CD14-positive monocyte (primary cell): ENCODE results near the gene YES1. TPM values are rescaled to one million over a fixed set of nuclear protein-coding genes. Genes with fewer than 3 reads are reported as not detected.
A peak's percentile ranks its signal among the peaks of the same experiment; 100 is the strongest.
"Not testable (repeated sequence)": the region's sequence is repeated elsewhere in the genome, so short reads cannot be mapped to it uniquely, and the experiment has no call there.

Source experiments
- DNase-seq, 3 donors: peaks; one replicate each; pipeline ENCODE4 v3.0.0-alpha.2; 2011 to 2022
- H2AFZ ChIP-seq: 2 replicates; pipeline ENCODE4 v1.6.0; 2012; ENCODE audit warnings: mild to moderate bottlenecking, low read depth, low read length, inconsistent platforms; ENCODE audit not compliant: insufficient read depth, poor library complexity, severe bottlenecking
- H3K27ac ChIP-seq, 2 donors: 1 replicate in 1 of 2; 2 replicates in 1 of 2; pipeline ENCODE4 v1.5.1; 2012 to 2013; ENCODE audit warnings: low read length in 2 of 2, control low read depth in 1 of 2, inconsistent platforms in 1 of 2, low read depth in 1 of 2, mild to moderate bottlenecking in 1 of 2
- H3K27me3 ChIP-seq, 2 donors: one replicate each; pipeline versions ENCODE4 v1.6.0 to v1.6.1; 2011 to 2013; ENCODE audit warnings: low read length in 2 of 2; ENCODE audit not compliant: control insufficient read depth in 2 of 2, insufficient read depth in 2 of 2
- H3K36me3 ChIP-seq, 2 donors: replicated peaks in 1 of 2; 1 replicate in 1 of 2; 2 replicates in 1 of 2; pipeline versions ENCODE4 v1.5.1 to v1.6.1; 2012 to 2013; ENCODE audit warnings: low read length in 2 of 2, control low read depth in 1 of 2, inconsistent platforms in 1 of 2, mild to moderate bottlenecking in 1 of 2; ENCODE audit not compliant: insufficient read depth in 2 of 2, control insufficient read depth in 1 of 2
- H3K4me1 ChIP-seq, 2 donors: 1 replicate in 1 of 2; 2 replicates in 1 of 2; pipeline versions ENCODE4 v1.5.1 to v1.6.1; 2012 to 2013; ENCODE audit warnings: low read length in 2 of 2, control low read depth in 1 of 2, inconsistent platforms in 1 of 2, mild to moderate bottlenecking in 1 of 2, moderate library complexity in 1 of 2; ENCODE audit not compliant: insufficient read depth in 2 of 2, control insufficient read depth in 1 of 2
- H3K4me2 ChIP-seq: replicated peaks from 2 replicates; pipeline ENCODE3; 2012; ENCODE audit warnings: low read length, moderate library complexity, mild to moderate bottlenecking; ENCODE audit not compliant: poor library complexity, severe bottlenecking; ENCODE audit errors: extremely low read depth
- H3K4me3 ChIP-seq, 3 experiments: fragments of 200-600 bp in 1 of 3; sonication (generic) in 1 of 3; replicated peaks in 1 of 3; 1 replicate in 2 of 3; 2 replicates in 1 of 3; pipeline ENCODE4 v1.5.1; 2011 to 2013; ENCODE audit warnings: low read length in 3 of 3, mild to moderate bottlenecking in 3 of 3, control low read depth in 2 of 3, low read depth in 2 of 3, inconsistent platforms in 1 of 3, moderate library complexity in 1 of 3
- H3K79me2 ChIP-seq: 2 replicates; pipeline ENCODE4 v1.6.0; 2012; ENCODE audit warnings: mild to moderate bottlenecking, control low read depth, inconsistent platforms, low read length, moderate library complexity; ENCODE audit not compliant: insufficient read depth
- H3K9ac ChIP-seq: 2 replicates; pipeline ENCODE4 v1.6.0; 2017; ENCODE audit warnings: low read length, mild to moderate bottlenecking; ENCODE audit not compliant: insufficient read depth, poor library complexity, severe bottlenecking
- H3K9me3 ChIP-seq, 2 donors: replicated peaks in 1 of 2; 1 replicate in 1 of 2; 2 replicates in 1 of 2; pipeline versions ENCODE4 v1.5.1 to v1.6.1; 2012 to 2013; ENCODE audit warnings: low read length in 2 of 2, control low read depth in 1 of 2; ENCODE audit not compliant: control insufficient read depth in 1 of 2, insufficient read depth in 1 of 2
- H4K20me1 ChIP-seq: 2 replicates; pipeline ENCODE4 v1.6.0; 2012; ENCODE audit warnings: mild to moderate bottlenecking, low read length, control low read depth, moderate library complexity; ENCODE audit not compliant: insufficient read depth
- H3K27ac Mint-ChIP-seq, 7 donors: one replicate each; pipeline ENCODE4 v1.8.0; 2020; ENCODE audit warnings: mild to moderate bottlenecking in 7 of 7, mixed read lengths in 7 of 7, moderate library complexity in 6 of 7, inconsistent platforms in 2 of 7
- H3K27me3 Mint-ChIP-seq, 3 donors: one replicate each; pipeline ENCODE4 v1.8.0; 2021 to 2022; ENCODE audit warnings: low read depth in 3 of 3, mild to moderate bottlenecking in 3 of 3, mixed read lengths in 3 of 3, moderate library complexity in 3 of 3, inconsistent platforms in 1 of 3
- H3K36me3 Mint-ChIP-seq, 2 donors: one replicate each; pipeline ENCODE4 v1.8.0; 2020; ENCODE audit warnings: mixed read lengths in 2 of 2, inconsistent platforms in 1 of 2, mild to moderate bottlenecking in 1 of 2
- H3K4me1 Mint-ChIP-seq: one replicate; pipeline ENCODE4 v1.8.0; 2020; ENCODE audit warnings: mild to moderate bottlenecking, mixed read lengths
- H3K4me3 Mint-ChIP-seq, 2 donors: one replicate each; pipeline ENCODE4 v1.8.0; 2020; ENCODE audit warnings: mild to moderate bottlenecking in 2 of 2, mixed read lengths in 2 of 2, moderate library complexity in 1 of 2
- H3K9me3 Mint-ChIP-seq, 7 donors: one replicate each; pipeline ENCODE4 v1.8.0; 2020 to 2022; ENCODE audit warnings: mixed read lengths in 7 of 7, mild to moderate bottlenecking in 6 of 7, moderate library complexity in 6 of 7, inconsistent platforms in 2 of 7
- CTCF ChIP-seq: fragments of 200-600 bp; IDR thresholded peaks from one replicate; pipeline ENCODE4 v1.8.0; 2022; ENCODE audit warnings: antibody characterized with exemption, mild to moderate bottlenecking
- WGBS: methylation state at CpG from one replicate; pipeline ENCODE4 v1.1.5; 2013; ENCODE audit warnings: missing lambda C conversion rate; ENCODE audit not compliant: insufficient coverage; 5-methylcytosine and 5-hydroxymethylcytosine counted together
- intact Hi-C, 2 donors: fragments of 100-400 bp; cut with micrococcal nuclease; formaldehyde crosslinking; loops; one replicate each; pipeline versions ENCODE4 v1.15.0 to v1.15.1; 2023
- polyA plus RNA-seq, 3 donors: library from polyadenylated mRNA; depleted of rRNA in 1 of 3; unstranded in 2 of 3; stranded (reverse) in 1 of 3; fragments of 300-500 nt in 2 of 3; fragments of >200 nt in 1 of 3; fragmentation: Illumina TruSeq in 2 of 3; gene quantifications; 1 replicate in 2 of 3; 2 replicates in 1 of 3; pipeline ENCODE4 v1.2.3, GENCODE V29; 2012 to 2021

YES1 gene
- polyA plus RNA-seq, 3 donors: not detected

GRCh38 chr18:809985-810642 lies 1.9 kb downstream of the YES1 start:
- no peaks in the 10 kb centered on the region for H3K79me2 ChIP-seq
- H3K27ac ChIP-seq: no peak overlapping the region
- no peak overlapping the region for H3K4me2 ChIP-seq
- peaks cover 29 to 36% of the 10 kb centered on the region in 2 donors for H3K4me1 ChIP-seq
- H4K20me1 ChIP-seq: peaks cover 28% of the 10 kb centered on the region
- peak overlapping the region in 1 of 2 donors; percentile 77 for H3K4me3 Mint-ChIP-seq
- H3K36me3 ChIP-seq: no peaks in the 10 kb centered on the region
- peaks cover 31% of the 10 kb centered on the region for H3K4me1 Mint-ChIP-seq
- H3K27me3 ChIP-seq: peaks cover 88 to 98% of the 10 kb centered on the region in 2 donors
- intact Hi-C loops: no loop called here
- H3K27me3 Mint-ChIP-seq: peaks cover 84 to 93% (median 92%) of the 10 kb centered on the region in 3 donors
- no peak overlapping the region for H3K4me3 ChIP-seq
- H3K9me3 ChIP-seq: peaks cover 18 to 70% of the 10 kb centered on the region in 2 donors
- no CpG with 5 or more reads among the region's 6 CpGs for WGBS
- H3K9me3 Mint-ChIP-seq: peaks cover 14 to 33% (median 22%) of the 10 kb centered on the region in 7 donors
- peaks cover 8 to 15% of the 10 kb centered on the region in 2 donors for H3K36me3 Mint-ChIP-seq
- H3K9ac ChIP-seq: no peak overlapping the region
- H3K27ac Mint-ChIP-seq: no peak overlapping the region
- DNase-seq: no peak
- TF ChIP-seq CTCF: no peak
- no peak overlapping the region for H2AFZ ChIP-seq

- H4K20me1 ChIP-seq: peaks cover 21% of the 10 kb centered on the region
- H3K9ac ChIP-seq, H3K27ac Mint-ChIP-seq, H3K36me3 ChIP-seq, H3K4me2 ChIP-seq, H3K4me3 ChIP-seq, H3K79me2 ChIP-seq, DNase-seq, intact Hi-C loops, H2AFZ ChIP-seq, H3K27ac ChIP-seq: not testable (repeated sequence)
- peaks cover 30% of the 10 kb centered on the region for H3K4me1 Mint-ChIP-seq
- peaks cover 31 to 40% of the 10 kb centered on the region in 2 donors for H3K4me1 ChIP-seq
- 100% methylated on average over 4 of the region's 11 CpGs for WGBS
- H3K9me3 ChIP-seq: peaks cover 18 to 68% of the 10 kb centered on the region in 2 donors
- peaks cover 14 to 30% (median 22%) of the 10 kb centered on the region in 7 donors for H3K9me3 Mint-ChIP-seq
- H3K27me3 Mint-ChIP-seq: peaks cover 83 to 93% (median 92%) of the 10 kb centered on the region in 3 donors
- peaks cover 88 to 98% of the 10 kb centered on the region in 2 donors for H3K27me3 ChIP-seq
- peak overlapping the region in 1 of 2 donors; percentile 77 for H3K4me3 Mint-ChIP-seq
- peaks cover 8 to 15% of the 10 kb centered on the region in 2 donors for H3K36me3 Mint-ChIP-seq
These were observed 2.8 kb downstream of the YES1 start for GRCh38 chr18:809228-809627.
